Frontal cortex (tissue), 4 donors: ENCODE measurements around the gene MME. TPM values are rescaled to one million over a fixed set of nuclear protein-coding genes. Genes with fewer than 3 reads are reported as not detected.
"Not testable (repeated sequence)": the region's sequence is repeated elsewhere in the genome, so short reads cannot be mapped to it uniquely, and the experiment has no call there.

Experiments
- DNase-seq, 2 donors: peaks; one replicate each; pipeline ENCODE4 v3.0.0; 2012; ENCODE audit warnings: low spot score in 2 of 2
- FAIRE-seq: peaks from 2 replicates; lab custom pipeline; 2012; peaks lifted over from hg19 to GRCh38; lab: Jason Lieb, UNC
- total RNA-seq: library from RNA; depleted of rRNA; stranded (reverse); fragments of >200 nt; gene quantifications from one replicate; pipeline ENCODE4 v1.2.3, GENCODE V29; 2014
- donor health status: control.
- donor health status: control.
- donor health status: control.

Gene MME
- total RNA-seq, 1 donor from 2014 or later = 4.1 TPM

DNA sequence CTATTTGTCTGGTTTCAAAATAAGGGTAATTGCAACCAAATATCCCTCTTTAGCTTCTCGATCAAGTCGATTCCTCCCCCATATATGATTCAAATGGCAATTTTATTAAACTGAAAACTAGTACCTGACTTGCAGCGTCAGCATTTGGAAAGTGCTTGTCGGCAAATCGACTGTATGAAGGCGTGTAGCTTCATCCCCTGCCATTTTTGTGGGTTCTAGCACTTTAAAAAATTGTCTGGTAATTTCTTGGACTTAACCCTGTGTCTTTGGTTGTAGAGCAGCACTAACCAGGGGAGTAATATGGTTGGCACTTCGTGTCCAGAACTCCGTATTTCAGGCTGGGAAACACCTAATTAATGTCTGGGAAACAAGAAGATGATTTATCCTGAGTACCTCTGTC lies 573 bp downstream of the MME start:
- FAIRE-seq = no peak
- DNase-seq = no peak

DNA sequence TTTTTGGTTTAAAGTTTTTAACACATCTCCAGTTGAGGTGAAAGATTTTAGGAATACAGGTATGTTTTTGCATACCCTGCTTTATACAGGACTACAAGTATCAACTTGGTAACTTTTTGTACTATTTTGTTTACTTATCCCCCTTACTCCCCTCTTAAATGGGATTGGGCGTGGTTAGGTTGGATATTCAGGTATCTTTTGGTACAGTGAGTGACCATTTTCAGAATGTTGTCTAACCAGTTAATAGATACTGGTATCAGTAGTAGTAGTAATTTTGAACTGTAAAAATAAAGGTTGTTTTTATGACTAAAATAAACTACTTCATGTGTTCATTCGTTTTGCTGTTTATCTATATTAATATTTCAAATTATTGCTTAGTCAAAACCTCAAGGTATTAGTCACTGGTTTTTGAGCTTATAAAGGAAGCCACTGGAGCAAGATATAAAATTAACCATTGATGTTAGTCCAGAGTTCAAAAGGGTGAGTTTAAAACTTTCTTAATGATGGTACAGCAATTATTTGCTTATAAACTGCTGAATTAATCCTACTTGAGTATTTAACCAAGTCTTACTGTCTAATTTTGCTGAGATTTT lies 3.3 kb downstream of the MME start:
- FAIRE-seq (no peak), DNase-seq (no peak)

DNA sequence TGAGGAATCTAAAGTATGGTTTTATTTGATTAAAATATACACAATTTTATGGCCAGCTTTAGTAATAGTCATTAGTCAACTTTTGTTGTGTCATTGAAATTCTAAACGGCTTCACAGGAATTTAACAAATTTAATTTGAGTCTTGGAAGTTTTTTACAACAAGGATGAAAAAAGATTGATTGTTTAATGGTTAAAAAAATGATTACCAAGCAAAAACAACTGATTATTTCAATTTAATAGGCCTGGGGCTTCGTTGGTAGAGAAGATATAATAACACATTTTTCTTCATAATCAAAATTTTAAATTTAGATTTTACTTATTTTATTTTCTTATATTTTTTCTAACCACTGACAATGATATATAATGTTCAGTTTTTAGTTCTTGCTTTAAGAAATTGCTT lies 4.4 kb downstream of the MME start:
- peak; percentile 81 for FAIRE-seq

DNA sequence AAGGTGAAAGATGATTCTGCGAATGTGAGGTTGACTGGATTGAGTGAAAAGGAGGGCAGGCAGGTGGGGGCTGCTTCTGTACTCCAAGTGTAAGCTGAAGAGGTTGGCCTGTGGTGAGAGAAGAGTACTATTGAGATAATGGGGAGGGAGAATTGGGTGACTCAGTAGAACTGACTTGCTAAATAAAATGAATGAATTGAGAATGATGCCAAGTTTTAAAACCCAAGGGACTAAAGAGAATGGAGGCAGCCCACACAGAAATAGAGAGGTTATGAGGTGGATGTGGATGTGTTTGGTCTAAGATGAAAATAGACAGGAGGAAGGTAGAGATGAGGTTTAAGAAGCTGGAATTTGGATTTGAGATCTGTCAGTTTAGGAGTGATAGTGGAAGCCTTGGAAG lies 5.9 kb downstream of the MME start:
- FAIRE-seq = no peak
- no peak for DNase-seq

More for the DNA sequence above, 4.4 kb downstream of the MME start:
- DNase-seq = no peak

DNA sequence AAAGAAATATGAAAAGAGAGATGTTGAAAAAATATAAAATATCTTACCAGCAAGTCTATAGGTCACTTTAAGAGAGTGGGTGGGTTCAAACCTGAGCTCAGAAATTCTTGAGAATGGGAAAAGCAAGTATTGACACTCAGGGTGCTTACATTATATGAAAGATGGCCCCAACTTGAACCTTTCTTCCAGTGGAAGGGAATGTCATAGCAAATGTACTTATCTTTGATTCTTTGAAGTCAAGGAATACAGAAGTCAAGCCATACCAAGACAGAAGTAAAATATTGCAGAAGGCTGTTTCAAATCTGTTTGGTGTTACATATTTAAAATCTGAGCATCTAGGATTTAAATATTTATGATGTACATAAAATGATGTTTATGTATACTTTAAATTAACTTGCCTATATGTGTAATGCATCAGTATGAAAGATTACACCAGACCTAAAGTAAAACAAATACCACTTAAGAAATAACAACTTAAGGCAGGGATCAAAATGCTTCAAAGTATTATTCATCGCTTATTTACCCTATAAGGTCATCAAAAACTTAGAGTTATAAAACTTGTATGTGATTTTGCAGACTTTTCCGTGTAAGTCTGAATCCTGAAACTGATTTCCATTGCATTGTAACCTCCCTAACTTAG lies 8.7 kb downstream of the MME start:
- no peak for DNase-seq
- FAIRE-seq = no peak

DNA sequence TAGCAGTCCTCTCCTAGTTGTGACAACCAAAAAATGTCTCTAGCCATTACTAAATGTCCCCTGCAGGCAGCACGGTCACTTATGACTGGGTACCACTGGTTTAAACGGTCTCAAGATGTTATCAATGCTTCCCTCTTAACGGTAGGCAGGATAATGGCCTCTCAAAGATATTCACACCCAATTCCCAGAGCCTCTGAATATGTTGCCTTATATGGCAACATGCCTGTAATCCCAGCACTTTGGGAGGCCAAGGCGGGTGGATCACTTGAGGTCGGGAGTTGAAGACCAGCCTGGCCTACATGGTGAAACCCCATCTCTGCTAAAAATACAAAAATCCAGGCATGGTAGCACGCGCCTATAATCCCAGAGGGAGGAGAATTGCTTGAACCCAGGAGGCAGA lies 9.4 kb downstream of the MME start:
- FAIRE-seq (no peak), DNase-seq (no peak)

DNA sequence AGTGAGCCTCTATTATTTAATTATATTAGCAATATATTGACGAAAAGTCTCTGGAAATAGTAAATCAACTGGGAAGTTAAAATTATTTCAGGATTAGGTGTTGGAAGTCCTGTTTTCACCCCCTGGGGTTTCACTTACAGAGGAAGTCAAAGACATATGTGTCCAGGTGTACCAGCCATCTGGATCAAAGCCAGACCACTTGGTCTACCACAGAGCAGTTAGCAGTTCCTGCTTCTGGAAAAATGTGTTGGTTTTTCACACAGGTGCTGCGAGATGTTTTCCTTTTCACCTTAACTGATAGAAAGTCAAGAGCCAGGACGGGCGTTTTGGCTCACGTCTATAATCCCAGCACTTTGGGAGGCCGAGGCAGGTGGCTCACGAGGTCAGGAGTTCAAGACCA lies 13.1 kb downstream of the MME start:
- FAIRE-seq (no peak), DNase-seq (no peak)

DNA sequence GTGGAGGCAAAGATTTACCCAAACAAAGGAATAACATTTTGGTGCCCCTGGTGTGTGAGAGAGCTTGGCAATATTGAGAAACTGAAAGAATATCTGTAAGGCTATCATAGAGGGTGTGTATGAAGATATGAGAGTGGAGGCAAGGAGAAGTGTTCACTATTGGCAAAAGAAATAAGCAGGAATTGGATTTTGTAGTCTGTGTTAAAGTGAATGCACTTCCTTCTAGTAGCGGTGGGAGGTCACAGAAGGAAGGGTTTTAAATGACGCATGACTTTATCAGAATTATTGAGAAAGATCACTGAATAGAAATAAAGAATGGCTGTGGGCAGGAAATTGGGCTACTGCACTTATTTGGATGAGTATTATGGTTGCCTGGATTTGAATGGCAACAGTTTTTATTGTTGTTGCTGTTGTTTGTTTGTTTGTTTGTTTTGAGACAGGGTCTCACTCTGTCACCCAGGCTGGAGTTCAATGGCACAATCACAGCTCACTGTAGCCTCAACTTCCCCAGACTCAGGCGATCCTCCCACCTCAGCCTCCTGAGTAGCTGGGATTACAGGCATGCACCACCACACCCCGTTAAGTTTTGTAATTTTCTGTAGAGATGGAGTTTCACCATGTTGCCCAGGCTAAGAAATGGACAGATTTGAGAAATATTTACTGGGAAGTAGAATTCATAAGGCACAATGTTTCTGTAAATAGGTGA lies 16.3 kb downstream of the MME start:
- FAIRE-seq (no peak), DNase-seq (no peak)

DNA sequence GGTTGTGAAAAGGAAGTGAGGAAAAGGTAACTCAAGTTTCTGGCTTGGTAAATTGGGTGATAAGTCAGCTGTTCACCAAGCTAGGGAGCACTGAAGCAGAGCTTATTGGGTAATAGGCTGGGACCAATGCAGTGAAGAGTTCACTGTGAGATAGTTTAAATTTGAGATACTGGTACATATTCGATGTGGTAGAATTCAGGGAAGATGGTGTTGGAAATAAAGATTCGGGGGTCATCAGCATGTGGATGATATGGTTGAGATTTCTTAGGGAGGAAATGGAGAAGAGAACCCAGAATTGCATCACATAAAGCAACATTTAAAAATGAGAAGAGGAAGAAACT lies 16.9 kb downstream of the MME start:
- no peak for DNase-seq
- FAIRE-seq = no peak

DNA sequence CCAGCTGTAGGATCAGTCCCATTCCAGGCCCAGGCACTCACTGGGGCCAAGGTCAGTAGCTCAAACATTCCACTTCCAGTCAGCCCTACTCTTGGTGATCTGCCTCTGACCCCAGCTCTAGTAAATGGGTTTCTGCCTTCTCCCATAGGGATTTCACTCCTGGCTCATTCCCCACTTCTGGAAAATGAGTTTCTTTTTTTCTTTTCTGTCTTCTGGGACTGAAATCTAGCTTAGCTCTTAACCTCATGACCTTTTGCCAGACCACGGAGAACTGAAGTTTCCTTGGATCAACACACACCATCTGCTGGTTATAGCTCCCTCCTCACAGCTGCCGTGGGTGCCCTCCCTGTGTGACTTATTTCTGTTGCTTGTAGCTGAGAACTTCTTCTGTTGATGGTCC lies 21.3 kb downstream of the MME start:
- no peak for DNase-seq
- no peak for FAIRE-seq

DNA sequence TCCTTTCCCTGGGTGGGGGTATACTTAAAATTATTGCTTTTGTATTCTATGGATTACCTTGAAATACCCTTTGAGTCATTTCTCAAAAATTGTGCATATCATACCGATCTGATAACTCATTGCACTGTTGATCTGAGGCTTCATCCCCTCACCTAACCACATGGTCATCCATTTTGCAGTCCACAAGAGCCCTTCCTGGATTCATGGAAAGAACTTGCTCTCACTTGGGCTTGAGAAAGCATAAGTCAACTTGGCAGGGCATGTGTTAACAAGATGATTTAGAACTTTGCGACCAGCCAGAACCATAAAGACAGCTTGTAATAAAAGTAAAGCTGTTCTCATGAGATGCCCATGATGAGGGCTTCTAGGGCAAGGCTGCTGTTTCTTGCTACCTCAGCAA lies 22.2 kb downstream of the MME start:
- no peak for DNase-seq
- no peak for FAIRE-seq

DNA sequence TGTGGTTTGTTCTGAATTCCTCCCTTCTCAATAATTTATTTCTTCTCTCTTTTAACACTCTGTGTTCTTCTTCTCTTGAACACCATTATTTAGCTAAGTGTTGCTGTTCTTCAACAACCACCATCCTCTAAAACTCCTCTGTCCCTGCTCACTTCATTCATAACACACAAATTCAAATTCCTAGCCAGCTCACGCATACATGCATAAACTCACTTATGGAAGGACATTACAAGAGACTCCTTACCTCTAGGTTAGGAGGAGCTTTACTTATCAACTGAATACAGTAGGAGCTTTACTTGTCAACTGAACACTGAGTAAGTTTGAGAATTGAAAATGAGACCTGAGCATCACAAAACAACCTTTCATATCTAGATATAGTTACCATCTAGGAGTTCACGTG lies 23.6 kb downstream of the MME start:
- DNase-seq (no peak), FAIRE-seq (no peak)

DNA sequence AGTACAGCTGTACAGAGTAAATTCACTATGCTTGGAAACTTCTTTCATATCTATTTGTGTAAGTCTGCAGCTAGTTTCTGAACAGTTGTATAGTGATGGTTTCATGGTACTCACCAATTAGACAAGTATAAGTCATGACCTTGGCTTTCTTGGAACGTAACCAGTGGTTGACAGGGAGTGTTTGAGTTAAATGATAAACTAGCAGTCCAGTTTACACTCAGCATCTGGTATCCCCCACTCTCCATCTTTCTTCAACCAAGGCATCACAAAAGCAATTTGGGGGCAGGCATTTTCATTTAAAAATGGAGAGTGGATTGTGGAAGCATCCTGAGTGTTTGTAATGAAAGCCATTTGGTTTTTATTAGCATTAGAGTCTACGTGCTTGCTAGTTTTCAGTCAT lies 26.0 kb downstream of the MME start:
- no peak for DNase-seq
- no peak for FAIRE-seq

DNA sequence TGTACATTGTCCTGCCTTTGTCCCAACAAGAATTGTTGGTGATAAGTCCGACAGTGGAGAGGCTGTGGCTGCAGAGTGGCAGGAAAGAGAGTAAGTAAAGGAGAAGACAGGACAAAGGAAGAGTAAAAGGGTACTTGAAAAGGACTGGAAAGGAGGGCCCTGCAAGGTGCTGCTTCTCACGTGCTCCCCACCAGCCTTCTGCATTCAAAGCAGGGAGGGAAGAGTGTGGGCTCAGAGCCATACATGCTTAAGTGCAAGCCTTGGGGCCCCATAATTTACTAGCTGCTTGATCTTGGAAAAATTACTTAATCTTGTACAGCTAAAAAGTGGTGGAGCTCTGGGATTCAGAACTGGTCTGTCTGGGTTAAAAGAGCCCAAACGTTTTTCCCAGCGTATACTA lies 29.9 kb downstream of the MME start:
- DNase-seq (no peak), FAIRE-seq (no peak)

DNA sequence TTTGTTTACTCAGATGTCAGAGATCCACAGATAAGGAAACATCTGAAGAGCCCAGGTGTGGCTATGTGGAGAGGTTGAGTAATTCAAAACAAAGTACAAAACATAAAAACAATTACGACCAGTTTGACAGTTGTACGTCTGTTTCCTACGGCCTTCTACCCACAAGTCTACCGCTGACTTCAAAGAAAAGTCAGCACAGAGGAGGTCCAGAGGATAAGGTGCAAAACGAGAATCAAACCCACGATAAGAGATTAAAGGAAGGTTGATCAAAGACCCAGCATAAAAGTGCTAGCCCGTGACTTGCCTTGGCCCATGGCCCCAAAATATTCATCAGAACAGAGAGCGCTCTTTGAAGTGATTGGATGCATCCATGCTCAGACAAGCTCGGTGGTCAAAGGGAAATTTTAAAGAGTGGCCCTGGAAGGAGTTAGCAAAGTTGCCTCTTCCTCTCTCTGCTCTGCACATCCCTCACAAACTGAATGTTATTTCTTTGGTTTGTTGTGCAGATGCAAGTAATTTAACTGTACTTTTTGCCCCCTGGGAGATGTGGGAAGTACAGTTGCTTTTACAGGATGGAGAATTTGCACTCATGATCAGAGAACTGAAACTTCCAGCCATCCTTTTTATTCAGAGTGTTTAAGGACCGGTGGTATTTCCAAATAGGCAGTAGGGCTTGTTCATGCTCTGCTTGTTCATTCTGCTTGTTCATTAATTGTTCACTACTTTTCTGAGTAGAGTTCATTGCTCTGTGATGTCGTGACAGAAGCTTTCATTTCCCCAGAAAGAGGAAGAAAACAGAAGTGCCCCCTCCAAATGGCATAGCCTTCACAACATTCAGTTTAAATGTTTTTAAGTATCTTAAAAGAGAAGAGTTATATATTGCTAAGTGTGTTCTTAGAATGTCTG lies 31.1 kb downstream of the MME start:
- FAIRE-seq (no peak), DNase-seq (no peak)

DNA sequence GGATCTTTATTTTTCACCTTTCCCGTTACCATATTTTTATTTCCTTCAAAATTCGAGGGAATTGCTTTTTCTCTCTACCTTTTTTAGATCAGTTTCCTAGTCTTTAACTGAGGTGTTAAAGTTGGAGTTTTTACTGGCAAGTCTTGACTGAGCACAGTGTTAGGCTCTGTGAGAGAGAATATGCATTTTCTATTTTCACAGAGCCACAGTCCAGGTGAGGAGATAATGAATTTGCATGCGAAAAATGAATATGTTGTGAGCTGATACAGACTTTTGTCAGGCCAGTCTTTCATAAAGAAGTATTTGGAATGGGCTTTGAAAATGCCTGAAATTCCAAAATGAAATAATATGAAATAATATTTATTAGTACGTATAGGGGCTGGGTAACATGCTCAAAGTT lies 31.9 kb downstream of the MME start:
- FAIRE-seq = no peak

DNA sequence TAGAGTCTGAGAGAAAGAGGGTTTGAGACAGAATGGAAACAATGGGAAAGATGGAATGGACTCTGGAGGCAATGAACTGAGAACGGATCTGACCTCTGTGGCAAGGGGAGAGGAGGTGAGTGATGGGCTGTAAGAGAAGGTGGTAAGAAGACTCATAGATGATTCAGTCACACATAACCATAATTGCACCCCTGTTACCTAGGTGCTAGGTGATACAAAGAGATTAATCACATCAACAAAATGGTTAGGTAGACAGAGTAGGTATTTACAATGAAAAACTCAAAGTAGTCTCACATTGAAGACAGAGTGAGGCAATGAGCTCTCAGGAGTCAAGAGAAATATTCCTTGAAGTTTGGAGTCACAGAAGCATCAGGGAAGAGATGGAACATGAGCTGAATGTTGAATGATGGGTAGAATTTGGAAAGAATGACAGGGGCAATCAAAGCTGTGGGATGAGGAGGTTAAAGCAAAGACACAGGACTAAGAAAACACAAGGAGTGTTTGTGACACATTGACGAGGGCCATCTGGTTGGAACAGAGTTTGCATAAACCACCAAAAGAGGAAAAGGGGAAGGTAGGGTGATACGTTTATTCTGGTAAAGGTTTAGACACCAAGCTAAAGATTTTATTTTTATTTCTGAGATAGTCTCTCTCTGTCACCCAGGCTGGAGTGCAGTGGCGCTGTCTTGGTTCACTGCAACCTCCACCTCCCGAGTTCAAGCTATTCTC lies 32.7 kb downstream of the MME start:
- FAIRE-seq = no peak
- no peak for DNase-seq

More for the DNA sequence above, 31.9 kb downstream of the MME start:
- no peak for DNase-seq

DNA sequence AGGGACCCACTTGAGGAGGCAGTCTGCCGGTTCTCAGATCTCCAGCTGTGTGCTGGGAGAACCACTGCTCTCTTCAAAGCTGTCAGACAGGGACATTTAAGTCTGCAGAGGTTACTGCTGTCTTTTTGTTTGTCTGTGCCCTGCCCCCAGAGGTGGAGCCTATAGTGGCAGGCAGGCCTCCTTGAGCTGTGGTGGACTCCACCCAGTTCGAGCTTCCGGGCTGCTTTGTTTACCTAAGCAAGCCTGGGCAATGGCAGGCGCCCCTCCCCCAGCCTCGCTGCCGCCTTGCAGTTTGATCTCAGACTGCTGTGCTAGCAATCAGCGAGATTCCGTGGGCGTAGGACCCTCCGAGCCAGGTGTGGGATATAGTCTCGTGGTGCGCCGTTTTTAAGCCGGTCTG lies 44.6 kb downstream of the MME start:
- not testable (repeated sequence) for FAIRE-seq, DNase-seq

DNA sequence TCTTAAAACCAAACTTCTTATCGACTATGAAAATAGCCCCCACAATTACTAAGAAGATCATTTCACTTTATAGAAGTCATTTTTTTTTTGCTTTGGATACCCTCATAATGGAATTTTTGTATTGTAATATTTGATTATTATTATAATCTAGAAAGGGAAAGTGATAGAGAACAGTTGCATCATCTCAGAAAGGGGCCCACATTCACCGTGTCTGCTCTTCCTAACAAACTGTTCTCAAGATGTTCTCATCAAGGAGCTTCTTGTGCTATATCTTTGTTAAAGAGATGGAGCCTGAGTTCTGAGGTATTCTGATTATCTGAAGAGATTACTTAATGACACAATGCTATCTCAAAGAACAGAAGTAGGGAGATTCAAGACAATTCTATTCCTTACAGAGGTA lies 49.3 kb downstream of the MME start:
- no peak for FAIRE-seq
- no peak for DNase-seq

DNA sequence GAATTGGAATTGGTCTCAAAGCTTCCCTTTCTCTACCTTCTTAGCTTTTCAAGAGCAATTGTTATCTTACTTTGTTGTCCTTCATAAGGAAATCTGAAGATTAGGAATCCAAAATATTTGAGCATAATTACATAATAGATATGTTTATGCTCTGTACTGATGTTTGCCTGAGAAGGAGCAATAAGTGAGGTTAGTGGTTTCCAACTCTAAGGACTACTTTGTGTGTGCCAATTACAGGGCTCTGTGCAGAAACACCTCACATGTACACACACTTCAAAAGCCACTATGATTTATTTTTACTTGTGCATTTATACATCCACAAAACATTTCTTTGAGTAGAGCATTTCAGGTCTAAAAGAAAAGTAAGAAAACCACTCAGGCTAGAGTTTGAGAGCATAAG lies 49.9 kb downstream of the MME start:
- DNase-seq = no peak
- no peak for FAIRE-seq
